Adrenal gland (tissue), 12 donors: ENCODE measurements around the gene LAMTOR1. TPM values are rescaled to one million over a fixed set of nuclear protein-coding genes. Genes with fewer than 3 reads are reported as not detected.
A peak's percentile ranks its signal among the peaks of the same experiment; 100 is the strongest.

Experiments
- DNase-seq, 7 donors: peaks; one replicate each; pipeline ENCODE4 v3.0.0-alpha.2; 2019 to 2020
- H3K27ac ChIP-seq, 5 donors: fragments of 200-600 bp; sonication (generic) in 4 of 5; 1 replicate in 3 of 5; 2 replicates in 2 of 5; pipeline versions ENCODE4 v1.5.1 to v1.8.0; 2016 to 2020; ENCODE audit warnings: mild to moderate bottlenecking in 1 of 5
- H3K27me3 ChIP-seq: fragments of 200-600 bp; 2 replicates; pipeline ENCODE4 v1.8.0; 2021
- H3K36me3 ChIP-seq, 2 donors: fragments of 200-600 bp; replicated peaks in 1 of 2; 1 replicate in 1 of 2; 2 replicates in 1 of 2; pipeline versions ENCODE4 v1.5.1 to v1.8.0; 2018 to 2022
- H3K4me1 ChIP-seq, 2 donors: fragments of 200-600 bp; replicated peaks in 1 of 2; 1 replicate in 1 of 2; 2 replicates in 1 of 2; pipeline versions ENCODE4 v1.5.1 to v1.8.0; 2018 to 2021
- H3K4me3 ChIP-seq, 4 donors: fragments of 200-600 bp; sonication (generic) in 3 of 4; one replicate each; pipeline ENCODE4 v1.5.1; 2016 to 2018
- H3K9me3 ChIP-seq, 3 donors: fragments of 200-600 bp; sonication (generic) in 1 of 3; replicated peaks in 1 of 3; 1 replicate in 2 of 3; 2 replicates in 1 of 3; pipeline versions ENCODE4 v1.5.1 to v1.8.0; 2016 to 2021
- POLR2A ChIP-seq, 2 donors: fragments of 450-650 bp; IDR thresholded peaks; one replicate each; pipeline ENCODE4 v1.6.1; 2017; ENCODE audit warnings: antibody characterized with exemption in 2 of 2, mild to moderate bottlenecking in 2 of 2, moderate library complexity in 1 of 2
- WGBS, 4 donors: extraction: QIAGEN DNeasy Blood & Tissue Kit in 2 of 4; methylation state at CpG; one replicate each; pipeline versions ENCODE4 v1.1.5 to v1.1.7; 2013 to 2017; 5-methylcytosine and 5-hydroxymethylcytosine counted together
- intact Hi-C, 2 donors: fragments of 100-400 bp; cut with DNase I; formaldehyde crosslinking; loops; one replicate each; pipeline versions ENCODE4 v1.14.1 to v1.15.0; 2022 to 2023
- polyA plus RNA-seq, 3 donors: library from polyadenylated mRNA; stranded (reverse); fragments of 200-250 nt in 2 of 3; fragments of 350-450 nt in 1 of 3; fragmentation: Illumina TruSeq in 1 of 3; extraction: RNeasy Lipid Tissue Mini Kit (QIAGEN cat#74804) in 1 of 3; gene quantifications; one replicate each; pipeline ENCODE4 v1.2.3, GENCODE V29; 2013 to 2014
- total RNA-seq, 9 donors: library from RNA; depleted of rRNA in 4 of 9; stranded (reverse); fragments of >200 nt in 4 of 9; fragments of 120-200 nt in 1 of 9; fragmentation: NEBNext Ultra II Directional in 1 of 9; extraction: Animal tissue kit (Norgen Biotek cat#: 25700) in 1 of 9; gene quantifications; one replicate each; pipeline versions ENCODE4 v1.1.0 to v1.2.4, GENCODE V29; 2013 to 2023
- TF ChIP-seq, protein P1 (sequence below), 6 experiments: fragments of 450-650 bp in 4 of 6; fragments of 200-600 bp in 2 of 6; sonication (generic) in 1 of 6; IDR thresholded peaks; 1 replicate in 5 of 6; 2 replicates in 1 of 6; pipeline versions ENCODE4 v1.5.1 to v1.8.0; 2016 to 2021; ENCODE audit warnings: antibody characterized with exemption in 6 of 6, mild to moderate bottlenecking in 2 of 6, moderate library complexity in 1 of 6
- donor health status: healthy with polysubstance abuse.
- donor health status: Bipolar disorder and iron deficiency.
- donor health status: DM: yes; HTN: yes; CAD: no.
- donor health status: DM: no; HTN: no; CAD: no.
- donor health status: DM: no; HTN: no; CAD: no.
- donor health status: DM: yes; HTN: yes; CAD: no.

LAMTOR1 gene
- total and polyA plus RNA-seq, 12 donors, result 86.1 to 297 (median 138) TPM

DNA sequence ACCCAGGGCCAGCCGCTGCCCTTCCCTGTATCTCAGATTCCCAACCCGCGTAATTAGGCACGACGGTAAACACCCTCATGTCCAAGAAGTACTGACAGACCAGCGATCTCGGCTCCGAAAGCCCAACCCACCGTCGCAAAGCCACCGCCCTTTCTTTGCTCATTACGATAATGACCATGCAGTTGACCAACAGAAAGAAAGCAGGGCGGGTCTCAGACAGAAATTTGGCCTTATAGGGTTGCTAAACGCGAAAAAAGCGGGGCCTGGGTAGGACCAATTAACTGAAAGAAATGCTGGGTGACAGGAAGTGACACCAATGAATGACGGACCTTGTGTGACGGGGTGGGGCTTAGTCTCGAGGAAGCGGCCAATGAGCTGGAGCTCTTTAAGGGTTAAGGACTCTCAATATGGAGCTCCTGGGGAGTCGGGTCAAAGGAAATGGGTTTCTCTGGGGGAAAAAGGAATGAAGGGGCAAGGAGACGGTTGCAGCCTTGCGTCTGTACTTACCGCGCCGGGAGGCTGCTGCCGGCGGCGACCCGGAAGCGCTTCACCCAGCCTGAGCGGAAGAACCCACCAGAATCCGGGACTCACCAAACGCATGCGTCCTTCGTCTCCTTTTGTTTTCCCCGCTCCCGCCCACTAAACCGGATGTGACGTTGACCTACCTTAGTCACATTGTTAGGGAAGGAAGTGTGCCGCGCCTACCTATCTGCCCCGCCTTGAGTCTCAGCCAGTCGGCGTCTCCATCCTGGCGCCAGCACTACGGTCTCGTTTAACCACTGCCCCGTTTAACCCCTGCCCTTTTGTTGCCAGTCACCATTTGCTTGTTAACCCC is 9.3 kb upstream of the LAMTOR1 start, which contains the start of gene ANAPC15:
Gene ANAPC15 (minus strand): TSS at position 553 of the 835 bp plus-strand sequence. CDS start 1,419 bp downstream, outside the sequence.
- Histone ChIP-seq H3K27me3 (no peaks in the 10 kb centered on the region), H3K27ac (peak within 1 kb of the TSS; percentile 88 to 97 (median 95)), H3K9me3 (no peaks in the 10 kb centered on the region), H3K4me3 (peak within 1 kb of the TSS in 3 of 4 donors; percentile 65 to 68 (median 67)), H3K4me1 (peaks cover 11 to 15% of the 10 kb centered on the region in 2 donors), H3K36me3 (no peaks in the 10 kb centered on the region)
- TF ChIP-seq, protein P1, sequence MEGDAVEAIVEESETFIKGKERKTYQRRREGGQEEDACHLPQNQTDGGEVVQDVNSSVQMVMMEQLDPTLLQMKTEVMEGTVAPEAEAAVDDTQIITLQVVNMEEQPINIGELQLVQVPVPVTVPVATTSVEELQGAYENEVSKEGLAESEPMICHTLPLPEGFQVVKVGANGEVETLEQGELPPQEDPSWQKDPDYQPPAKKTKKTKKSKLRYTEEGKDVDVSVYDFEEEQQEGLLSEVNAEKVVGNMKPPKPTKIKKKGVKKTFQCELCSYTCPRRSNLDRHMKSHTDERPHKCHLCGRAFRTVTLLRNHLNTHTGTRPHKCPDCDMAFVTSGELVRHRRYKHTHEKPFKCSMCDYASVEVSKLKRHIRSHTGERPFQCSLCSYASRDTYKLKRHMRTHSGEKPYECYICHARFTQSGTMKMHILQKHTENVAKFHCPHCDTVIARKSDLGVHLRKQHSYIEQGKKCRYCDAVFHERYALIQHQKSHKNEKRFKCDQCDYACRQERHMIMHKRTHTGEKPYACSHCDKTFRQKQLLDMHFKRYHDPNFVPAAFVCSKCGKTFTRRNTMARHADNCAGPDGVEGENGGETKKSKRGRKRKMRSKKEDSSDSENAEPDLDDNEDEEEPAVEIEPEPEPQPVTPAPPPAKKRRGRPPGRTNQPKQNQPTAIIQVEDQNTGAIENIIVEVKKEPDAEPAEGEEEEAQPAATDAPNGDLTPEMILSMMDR (IDR thresholded peaks at IDR 0.05), result no peak
- TF ChIP-seq POLR2A (IDR thresholded peaks at IDR 0.05), result peak; percentile 91 to 98
- peak; percentile 97 to 100 (median 99) for DNase-seq
- intact Hi-C loops, result no loop called here
- 0 to 1% (median 0%) methylated on average over 46 to 49 of the region's 49 CpGs for WGBS, 4 donors

DNA sequence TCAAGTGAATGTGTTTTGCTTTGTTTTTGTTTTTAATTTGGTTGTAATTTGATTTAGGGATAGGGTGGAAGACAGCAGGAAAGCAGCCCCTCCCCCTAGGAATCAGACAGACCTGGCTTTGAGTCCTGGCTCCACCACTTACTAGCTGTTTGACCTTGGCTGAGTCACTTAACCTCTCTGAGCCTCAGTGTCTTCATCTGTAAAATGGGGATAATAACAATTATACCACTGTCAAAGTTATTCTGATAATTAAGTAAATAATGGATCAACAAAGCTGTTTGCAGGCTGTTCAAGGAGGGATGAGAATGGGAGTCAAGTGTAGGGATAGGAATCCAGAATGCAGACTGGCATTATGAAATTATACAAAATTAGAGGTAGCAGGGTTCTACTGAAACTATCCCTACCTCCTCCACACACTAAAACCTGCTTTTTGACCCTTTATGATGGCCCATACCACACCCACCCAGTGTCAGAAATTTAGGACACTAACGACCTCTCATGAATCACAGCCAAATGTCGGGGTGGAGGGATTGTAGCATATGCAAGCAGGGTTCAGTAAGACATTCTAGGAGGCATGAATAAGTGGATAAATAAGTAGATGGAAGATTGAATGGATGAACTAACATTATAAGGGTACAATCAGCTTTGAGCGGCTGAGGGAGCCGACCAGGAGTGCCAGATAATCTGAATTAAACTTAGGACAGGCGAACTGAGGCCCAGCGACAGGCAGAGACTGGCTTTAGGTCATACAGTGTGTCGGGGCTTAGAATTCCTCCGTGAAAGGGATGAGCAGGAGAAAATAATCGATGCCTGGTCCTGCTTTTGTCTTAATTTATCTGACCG is 8.4 kb upstream of the LAMTOR1 start:
- DNase-seq, result peak in 1 of 7 donors; percentile 48
- H3K4me1 ChIP-seq, result peaks cover 11 to 15% of the 10 kb centered on the region in 2 donors
- no peaks in the 10 kb centered on the region for H3K27me3 ChIP-seq
- TF ChIP-seq POLR2A (IDR thresholded peaks at IDR 0.05), result no peak
- TF ChIP-seq, protein P1 (IDR thresholded peaks at IDR 0.05), result no peak
- H3K4me3 ChIP-seq, result peak overlapping the region in 2 of 4 donors; percentile 29 to 65
- no peaks in the 10 kb centered on the region for H3K9me3 ChIP-seq
- WGBS, 4 donors, result 1 to 4% (median 2%) methylated on average over 10 of the region's 10 CpGs
- peak overlapping the region; percentile 82 to 97 (median 95) for H3K27ac ChIP-seq
- no peaks in the 10 kb centered on the region for H3K36me3 ChIP-seq
- intact Hi-C loops, result no loop called here

DNA sequence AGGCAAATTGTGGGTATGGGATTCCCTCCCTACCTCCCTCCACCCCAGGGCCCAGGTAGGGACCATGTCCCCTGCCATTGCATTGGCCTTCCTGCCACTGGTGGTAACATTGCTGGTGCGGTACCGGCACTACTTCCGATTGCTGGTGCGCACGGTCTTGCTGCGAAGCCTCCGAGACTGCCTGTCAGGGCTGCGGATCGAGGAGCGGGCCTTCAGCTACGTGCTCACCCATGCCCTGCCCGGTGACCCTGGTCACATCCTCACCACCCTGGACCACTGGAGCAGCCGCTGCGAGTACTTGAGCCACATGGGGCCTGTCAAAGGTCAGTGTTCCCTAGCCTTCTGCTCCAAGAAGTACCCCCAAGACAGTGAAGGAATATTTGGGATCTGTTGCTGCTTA is 2.8 kb upstream of the LAMTOR1 start, which contains the start of gene TOMT:
Gene TOMT (plus strand): TSS at position 37 of the 400 bp plus-strand sequence. CDS start 28 bp downstream, at position 65.
- intact Hi-C loops, result loop anchor here in 1 of 2 donors (10.0 kb wide), 1 partner anchor 329 kb away; the partner anchor contains the start of gene CLPB
- Histone ChIP-seq H3K36me3 (no peaks in the 10 kb centered on the region), H3K27me3 (no peaks in the 10 kb centered on the region), H3K9me3 (no peaks in the 10 kb centered on the region), H3K4me1 (peaks cover 22 to 23% of the 10 kb centered on the region in 2 donors), H3K27ac (no peak within 1 kb of the TSS), H3K4me3 (no peak within 1 kb of the TSS)
- 94 to 98% (median 94%) methylated on average over 7 to 14 of the region's 14 CpGs for WGBS, 4 donors
- TF ChIP-seq POLR2A (IDR thresholded peaks at IDR 0.05), result no peak
- TF ChIP-seq, protein P1 (IDR thresholded peaks at IDR 0.05), result no peak
- DNase-seq, result no peak
